Measurements from ENCODE around the gene ARID1A.

ARID1A gene

DNA sequence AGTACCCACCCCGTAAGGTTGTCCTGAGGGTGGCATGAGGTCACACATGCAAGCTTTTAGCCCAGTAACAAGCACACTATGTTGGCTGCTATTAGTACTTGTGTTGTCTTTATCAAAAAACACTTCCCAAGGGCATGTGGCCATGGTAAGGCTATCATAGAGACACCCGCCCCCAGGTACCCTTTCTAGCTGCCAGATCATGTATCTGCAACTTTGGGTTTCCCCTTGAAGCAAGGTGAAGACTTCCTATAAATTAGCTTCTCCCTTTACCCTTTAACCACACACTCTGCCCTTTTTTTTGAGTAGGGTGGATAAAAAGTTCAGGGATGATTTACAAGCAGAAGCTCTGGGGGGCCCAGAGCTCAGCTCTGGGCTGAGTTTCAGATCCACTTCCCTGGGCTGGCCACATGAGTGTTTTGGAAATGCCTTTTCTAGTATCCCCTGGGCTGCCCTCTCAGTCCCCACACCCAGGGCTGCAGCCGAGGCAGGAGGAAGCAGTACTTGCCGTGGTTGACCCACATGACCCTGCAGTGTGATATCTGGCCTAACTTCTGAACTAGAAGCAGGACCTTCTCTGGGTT is 132.7 kb downstream of the ARID1A start:
- no peak for DNase-seq

DNA sequence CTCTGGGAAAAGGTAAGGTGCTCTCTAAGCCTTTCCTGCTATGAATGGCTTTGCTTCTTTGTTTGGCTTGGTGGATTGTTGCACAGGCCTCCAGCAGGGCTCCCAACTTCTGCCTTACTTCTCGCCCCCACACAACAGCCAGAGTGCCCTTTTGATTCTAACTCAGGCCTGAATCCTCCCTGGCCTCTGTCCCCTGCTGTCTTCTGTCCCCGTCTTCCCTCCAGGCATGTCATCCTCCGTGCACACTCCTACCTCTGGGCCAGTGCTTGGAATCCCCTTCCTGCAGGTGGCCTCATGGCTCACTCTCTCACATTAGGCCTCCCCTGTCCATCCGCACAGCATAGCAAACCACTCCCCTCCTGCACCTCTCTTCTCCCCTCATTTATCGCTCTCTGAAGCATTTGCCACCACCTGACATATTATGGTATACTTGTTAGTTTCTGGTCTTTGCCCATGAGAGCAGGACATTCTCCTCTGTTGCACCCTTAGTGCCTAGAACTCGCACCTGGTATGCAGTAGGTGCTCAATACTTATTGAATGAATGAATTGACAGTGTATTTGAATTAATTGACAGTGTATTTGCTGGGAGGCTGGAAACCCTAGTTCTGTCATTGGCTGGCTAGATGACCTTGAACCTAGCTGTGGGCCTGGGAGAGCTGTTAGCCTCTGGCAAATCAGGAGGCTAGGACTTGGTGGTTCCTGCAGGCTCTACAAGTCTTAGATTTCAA is 133.5 kb downstream of the ARID1A start:
- no peak for DNase-seq

DNA sequence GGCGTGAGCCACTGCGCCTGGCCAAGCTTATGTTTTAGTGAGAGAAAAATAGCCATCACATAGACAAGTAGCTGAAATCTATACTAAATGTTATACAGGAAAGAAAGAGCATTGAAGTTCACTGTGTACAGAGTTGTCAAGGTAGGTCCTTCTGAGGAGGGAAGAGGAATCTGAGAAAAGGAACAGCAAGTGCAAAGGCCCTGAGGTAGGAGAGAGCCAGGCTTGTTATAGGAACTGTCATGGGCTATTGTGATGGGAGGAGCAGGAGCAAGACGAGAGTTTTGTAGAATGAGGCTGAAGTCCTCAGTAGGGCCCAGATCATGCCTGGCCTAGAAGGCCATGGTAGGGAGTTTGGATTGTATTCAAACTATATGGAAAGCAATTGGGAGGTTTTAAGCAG is 135.2 kb downstream of the ARID1A start:
- DNase-seq = no peak
